ENCODE data around the gene C11orf65.
"Not testable (repeated sequence)": the region's sequence is repeated elsewhere in the genome, so short reads cannot be mapped to it uniquely, and the experiment has no call there.

DNA sequence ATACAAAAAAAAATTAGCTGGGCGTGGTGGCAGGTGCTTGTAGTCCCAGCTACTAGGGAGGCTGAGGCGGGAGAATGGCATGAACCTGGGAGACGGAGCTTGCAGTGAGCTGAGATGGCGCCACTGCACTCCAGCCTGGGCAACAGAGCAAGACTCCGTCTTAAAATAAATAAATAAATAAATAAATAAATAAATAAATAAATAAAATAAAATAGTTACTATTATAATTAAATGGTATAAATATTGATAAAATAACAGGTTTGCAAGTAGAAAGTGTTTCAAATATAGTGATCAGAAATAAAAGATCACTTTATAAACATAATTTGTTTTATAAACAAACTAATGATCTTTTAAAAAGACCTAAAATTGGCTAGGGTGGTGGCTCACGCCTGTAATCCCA, 70.7 kb downstream of the C11orf65 start:
- TF ChIP-seq, protein P1, sequence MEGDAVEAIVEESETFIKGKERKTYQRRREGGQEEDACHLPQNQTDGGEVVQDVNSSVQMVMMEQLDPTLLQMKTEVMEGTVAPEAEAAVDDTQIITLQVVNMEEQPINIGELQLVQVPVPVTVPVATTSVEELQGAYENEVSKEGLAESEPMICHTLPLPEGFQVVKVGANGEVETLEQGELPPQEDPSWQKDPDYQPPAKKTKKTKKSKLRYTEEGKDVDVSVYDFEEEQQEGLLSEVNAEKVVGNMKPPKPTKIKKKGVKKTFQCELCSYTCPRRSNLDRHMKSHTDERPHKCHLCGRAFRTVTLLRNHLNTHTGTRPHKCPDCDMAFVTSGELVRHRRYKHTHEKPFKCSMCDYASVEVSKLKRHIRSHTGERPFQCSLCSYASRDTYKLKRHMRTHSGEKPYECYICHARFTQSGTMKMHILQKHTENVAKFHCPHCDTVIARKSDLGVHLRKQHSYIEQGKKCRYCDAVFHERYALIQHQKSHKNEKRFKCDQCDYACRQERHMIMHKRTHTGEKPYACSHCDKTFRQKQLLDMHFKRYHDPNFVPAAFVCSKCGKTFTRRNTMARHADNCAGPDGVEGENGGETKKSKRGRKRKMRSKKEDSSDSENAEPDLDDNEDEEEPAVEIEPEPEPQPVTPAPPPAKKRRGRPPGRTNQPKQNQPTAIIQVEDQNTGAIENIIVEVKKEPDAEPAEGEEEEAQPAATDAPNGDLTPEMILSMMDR (IDR thresholded peaks at IDR 0.05) = not testable (repeated sequence)
- TF ChIP-seq POLR2A (IDR thresholded peaks at IDR 0.05) = not testable (repeated sequence)
